H1 (cell line): ENCODE results near the gene TXNRD2. TPM values are rescaled to one million over a fixed set of nuclear protein-coding genes. Genes with fewer than 3 reads are reported as not detected.

Experiments used
- CTCF ChIA-PET: fragments of 300-600 bp; sonication (Branson Sonifier 250); formaldehyde crosslinking; loops from one replicate; lab custom pipeline; 2021; ENCODE audit not compliant: partially characterized antibody; lab: Charles Lee
- POLR2A ChIA-PET: fragments of 300-600 bp; sonication (Branson Sonifier 250); formaldehyde crosslinking; loops from one replicate; lab custom pipeline; 2021; ENCODE audit warnings: inconsistent platforms; ENCODE audit not compliant: partially characterized antibody; lab: Charles Lee
- DNase-seq, 2 experiments: peaks; one replicate each; pipeline versions ENCODE4 v3.0.0 to v3.0.0-alpha.2; 2010 to 2022; ENCODE audit warnings: low spot score in 2 of 2, low read depth in 1 of 2, mixed read lengths in 1 of 2
- FAIRE-seq: peaks from 2 replicates; lab custom pipeline; 2011; peaks lifted over from hg19 to GRCh38; lab: Jason Lieb, UNC
- H2AFZ ChIP-seq: 2 replicates; pipeline ENCODE4 v1.8.1; 2012; ENCODE audit warnings: low read length, inconsistent platforms
- H2AK5ac ChIP-seq: 2 replicates; pipeline ENCODE4 v1.6.1; 2013; ENCODE audit warnings: low read depth, low read length
- H2BK120ac ChIP-seq: replicated peaks from 2 replicates; pipeline ENCODE3; 2013; ENCODE audit warnings: low read depth, low read length, inconsistent platforms
- H2BK12ac ChIP-seq: 2 replicates; pipeline ENCODE4 v1.6.1; 2013; ENCODE audit warnings: low read depth, low read length
- H2BK15ac ChIP-seq: 2 replicates; pipeline ENCODE4 v1.6.1; 2013; ENCODE audit warnings: low read length
- H2BK20ac ChIP-seq: 2 replicates; pipeline ENCODE4 v1.6.1; 2013; ENCODE audit warnings: low read length
- H2BK5ac ChIP-seq: 2 replicates; pipeline ENCODE4 v1.6.1; 2013; ENCODE audit warnings: low read depth, low read length
- H3K14ac ChIP-seq: 2 replicates; pipeline ENCODE4 v1.6.1; 2013; ENCODE audit warnings: inconsistent platforms; ENCODE audit not compliant: insufficient read length
- H3K18ac ChIP-seq: 2 replicates; pipeline ENCODE4 v1.6.1; 2013; ENCODE audit warnings: low read length; ENCODE audit errors: extremely low read depth
- H3K23ac ChIP-seq: 2 replicates; pipeline ENCODE4 v1.6.1; 2013; ENCODE audit warnings: inconsistent platforms; ENCODE audit not compliant: insufficient read length
- H3K23me2 ChIP-seq: 2 replicates; pipeline ENCODE4 v1.6.1; 2013; ENCODE audit warnings: low read depth, low read length
- H3K27ac ChIP-seq: 2 replicates; pipeline ENCODE4 v1.6.1; 2011; ENCODE audit warnings: low read depth, low read length, inconsistent platforms
- H3K27me3 ChIP-seq, 4 experiments: replicated peaks in 1 of 4; 1 replicate in 1 of 4; 2 replicates in 3 of 4; pipeline versions ENCODE4 v1.6.1 to v1.8.1; 2011 to 2013; ENCODE audit warnings: low read length in 3 of 4, mild to moderate bottlenecking in 3 of 4, inconsistent platforms in 2 of 4, mixed read lengths in 2 of 4, moderate library complexity in 1 of 4; ENCODE audit not compliant: control insufficient read depth in 3 of 4, insufficient read depth in 3 of 4; ENCODE audit errors: extremely low read depth in 1 of 4
- H3K36me3 ChIP-seq, 4 experiments: 2 replicates each; pipeline versions ENCODE4 v1.6.1 to v1.8.1; 2011 to 2013; ENCODE audit warnings: mild to moderate bottlenecking in 4 of 4, low read length in 3 of 4, moderate library complexity in 2 of 4, control low read depth in 1 of 4, inconsistent platforms in 1 of 4; ENCODE audit not compliant: insufficient read depth in 4 of 4, control insufficient read depth in 2 of 4
- H3K4ac ChIP-seq: replicated peaks from 2 replicates; pipeline ENCODE3; 2013; ENCODE audit warnings: low read length, low read depth, mixed read lengths, inconsistent platforms; ENCODE audit not compliant: insufficient read length
- H3K4me1 ChIP-seq, 4 experiments: replicated peaks in 1 of 4; 1 replicate in 1 of 4; 2 replicates in 3 of 4; pipeline versions ENCODE4 v1.6.1 to v1.8.1; 2011 to 2013; ENCODE audit warnings: low read length in 3 of 4, inconsistent platforms in 2 of 4, mixed read lengths in 1 of 4; ENCODE audit not compliant: insufficient read depth in 4 of 4, control insufficient read depth in 3 of 4
- H3K4me2 ChIP-seq, 2 experiments: 2 replicates each; pipeline versions ENCODE4 v1.6.1 to v1.8.1; 2011 to 2013; ENCODE audit warnings: low read depth in 2 of 2, low read length in 2 of 2, control low read depth in 1 of 2, inconsistent platforms in 1 of 2, mild to moderate bottlenecking in 1 of 2; ENCODE audit not compliant: insufficient read depth in 1 of 2
- H3K4me3 ChIP-seq, 4 experiments: fragments of 200-600, 300-600 bp in 1 of 4; sonication (generic), shearing (Covaris generic), sonication (Bioruptor Twin) in 1 of 4; 2 replicates each; pipeline versions ENCODE4 v1.5.1 to v1.8.1; 2011 to 2016; ENCODE audit warnings: low read length in 4 of 4, low read depth in 3 of 4, control low read depth in 2 of 4, inconsistent platforms in 2 of 4, mild to moderate bottlenecking in 2 of 4, mixed read lengths in 1 of 4, moderate library complexity in 1 of 4; ENCODE audit not compliant: insufficient read depth in 2 of 4; ENCODE audit errors: extremely low read depth in 1 of 4
- H3K56ac ChIP-seq: replicated peaks from 2 replicates; pipeline ENCODE3; 2013; ENCODE audit warnings: low read depth, mild to moderate bottlenecking, mixed read lengths, low read length, inconsistent platforms; ENCODE audit not compliant: insufficient read length
- H3K79me1 ChIP-seq: 2 replicates; pipeline ENCODE4 v1.6.1; 2013; ENCODE audit warnings: low read depth, low read length, control low read depth
- H3K79me2 ChIP-seq, 2 experiments: 2 replicates each; pipeline versions ENCODE4 v1.6.1 to v1.8.1; 2012 to 2013; ENCODE audit warnings: low read length in 2 of 2, mild to moderate bottlenecking in 2 of 2, inconsistent platforms in 1 of 2; ENCODE audit not compliant: insufficient read depth in 2 of 2, control insufficient read depth in 1 of 2
- H3K9ac ChIP-seq, 4 experiments: replicated peaks in 1 of 4; 1 replicate in 1 of 4; 2 replicates in 3 of 4; pipeline versions ENCODE4 v1.6.1 to v1.8.1; 2011 to 2013; ENCODE audit warnings: low read depth in 3 of 4, low read length in 3 of 4, control low read depth in 2 of 4, mild to moderate bottlenecking in 2 of 4, moderate library complexity in 2 of 4, inconsistent platforms in 1 of 4; ENCODE audit errors: extremely low read depth in 1 of 4
- H3K9me3 ChIP-seq, 2 experiments: 2 replicates each; pipeline versions ENCODE4 v1.6.1 to v1.8.1; 2012 to 2013; ENCODE audit warnings: mild to moderate bottlenecking in 2 of 2, moderate library complexity in 2 of 2, control low read depth in 1 of 2, inconsistent platforms in 1 of 2, low read depth in 1 of 2, low read length in 1 of 2, mixed read lengths in 1 of 2; ENCODE audit not compliant: insufficient read depth in 2 of 2
- H4K20me1 ChIP-seq, 2 experiments: replicated peaks in 1 of 2; 2 replicates each; pipeline versions ENCODE3 to v1.8.1; 2011 to 2013; ENCODE audit warnings: inconsistent platforms in 2 of 2, low read length in 2 of 2, mild to moderate bottlenecking in 1 of 2; ENCODE audit not compliant: insufficient read depth in 2 of 2, control insufficient read depth in 1 of 2
- H4K5ac ChIP-seq: 2 replicates; pipeline ENCODE4 v1.6.1; 2013; ENCODE audit warnings: low read length, low read depth, mixed read lengths, inconsistent platforms; ENCODE audit not compliant: insufficient read length
- H4K8ac ChIP-seq: 2 replicates; pipeline ENCODE4 v1.8.0; 2013; ENCODE audit warnings: mild to moderate bottlenecking, moderate library complexity, low read length, inconsistent platforms; ENCODE audit not compliant: insufficient read depth; ENCODE audit errors: extremely low read depth
- H4K91ac ChIP-seq: replicated peaks from 2 replicates; pipeline ENCODE3; 2013; ENCODE audit warnings: low read length, mixed read lengths, inconsistent platforms; ENCODE audit not compliant: insufficient read length
- BCL11A ChIP-seq, 2 experiments: IDR thresholded peaks; one replicate each; pipeline ENCODE4 v1.6.1; 2011; ENCODE audit warnings: low read depth in 2 of 2, low read length in 2 of 2, mild to moderate bottlenecking in 2 of 2
- EP300 ChIP-seq, 2 experiments: IDR thresholded peaks; 1 replicate in 1 of 2; 2 replicates in 1 of 2; pipeline ENCODE4 v1.6.1; 2011 to 2012; ENCODE audit warnings: low read depth in 2 of 2, low read length in 2 of 2, mild to moderate bottlenecking in 2 of 2, borderline replicate concordance in 1 of 2, inconsistent platforms in 1 of 2, moderate library complexity in 1 of 2
- POLR2AphosphoS5 ChIP-seq: IDR thresholded peaks from 2 replicates; pipeline ENCODE4 v1.6.1; 2011; ENCODE audit warnings: low read depth, low read length
- SAP30 ChIP-seq: fragments of 300-600 bp; sonication (generic); IDR thresholded peaks from 2 replicates; pipeline ENCODE4 v1.7.1; 2012; ENCODE audit warnings: low read length, moderate library complexity, mild to moderate bottlenecking, inconsistent platforms; ENCODE audit not compliant: insufficient read depth, insufficient replicate concordance
- SP4 ChIP-seq: IDR thresholded peaks from 2 replicates; pipeline ENCODE4 v1.6.1; 2012; ENCODE audit warnings: low read length, inconsistent platforms
- USF2 ChIP-seq: IDR thresholded peaks from 2 replicates; pipeline ENCODE4 v1.6.1; 2011; ENCODE audit warnings: low read length, improper control_type of control experiment
- WGBS, 2 experiments: shearing (Covaris generic) in 1 of 2; methylation state at CpG; one replicate each; pipeline versions ENCODE4 v1.1.6 to v1.1.7; 2013 to 2015; ENCODE audit warnings: low lambda C conversion rate in 2 of 2, mixed read lengths in 2 of 2, inconsistent platforms in 1 of 2, low coverage in 1 of 2, missing lambda C conversion rate in 1 of 2; ENCODE audit not compliant: insufficient replicate concordance in 2 of 2, insufficient coverage in 1 of 2, insufficient read length in 1 of 2; ENCODE audit errors: extremely low coverage in 1 of 2, missing lambda C conversion rate in 1 of 2; 5-methylcytosine and 5-hydroxymethylcytosine counted together
- polyA plus RNA-seq, 7 experiments: library from polyadenylated mRNA; depleted of rRNA in 3 of 7; stranded (reverse) in 5 of 7; unstranded in 2 of 7; fragments of >200 nt in 5 of 7; fragments of 200-250 nt in 2 of 7; gene quantifications; 1 replicate in 5 of 7; 2 replicates in 1 of 7; 4 replicates in 1 of 7; pipeline versions ENCODE4 v1.2.1 to v1.2.3, GENCODE V29; 2011 to 2013; ENCODE audit warnings: missing spikeins in 2 of 7, mixed read lengths in 2 of 7
- total RNA-seq: library from RNA; stranded (reverse); fragmentation: NEBNext Ultra II Directional; extraction: Animal tissue kit (Norgen Biotek cat#: 25700); gene quantifications from 2 replicates; pipeline ENCODE4 v1.2.1, GENCODE V29; 2021

The TXNRD2 gene
- total and polyA plus RNA-seq, 2 of the 8 experiments (the other 6 are each of a cell fraction or from before 2014, with no cell fraction given), result 14.8 to 21.9 TPM

GRCh38 chr22:19845054-19845722 is 96.4 kb downstream of the TXNRD2 start:
- Histone ChIP-seq H4K91ac (peak overlapping the region; percentile 26), H3K56ac (no peak overlapping the region), H4K5ac (no peak overlapping the region), H2AFZ (no peak overlapping the region), H2AK5ac (no peak overlapping the region), H3K23me2 (no peaks in the 10 kb centered on the region), H3K27ac (no peak overlapping the region), H3K4me3 (no peak overlapping the region), H3K9ac (no peak overlapping the region), H2BK5ac (peak overlapping the region; percentile 66), H3K18ac (no peak overlapping the region), H2BK15ac (no peak overlapping the region), H2BK20ac (no peak overlapping the region), H3K79me1 (peaks cover 1% of the 10 kb centered on the region), H3K14ac (no peak overlapping the region), H3K4me1 (peaks cover 0 to 3% (median 0%) of the 10 kb centered on the region in 4 experiments; a peak in 4 of 7 replicates), H3K79me2 (no peaks in the 10 kb centered on the region; a peak in 2 of 4 replicates), H2BK12ac (0 out of 2 replicates have a peak overlapping the region, but pooled peaks have one; percentile 3), H3K27me3 (no peaks in the 10 kb centered on the region), H3K36me3 (peaks cover 0 to 3% (median 1%) of the 10 kb centered on the region in 4 experiments; a peak in 2 of 8 replicates), H3K23ac (no peak overlapping the region), H3K4me2 (no peak overlapping the region), H4K20me1 (peaks cover 12 to 39% of the 10 kb centered on the region in 2 experiments), H4K8ac (no peak overlapping the region), H3K4ac (no peak overlapping the region), H3K9me3 (no peaks in the 10 kb centered on the region)
- 76% methylated on average over 8 of the region's 8 CpGs; no CpG with 5 or more reads in 1 of the 2 experiments for WGBS, 2 experiments
- FAIRE-seq (no peak), DNase-seq (no peak)
- TF ChIP-seq EP300 (IDR thresholded peaks at IDR 0.05; ENCODE audit: borderline replicate concordance in 1 of 2, low read depth in 2 of 2, low read length in 2 of 2) (no peak), USF2 (no peak), SAP30 (no peak), POLR2AphosphoS5 (no peak), SP4 (no peak), BCL11A (IDR thresholded peaks at IDR 0.05; ENCODE audit: low read depth in 2 of 2, low read length in 2 of 2) (no peak)
- TF ChIP-seq, all 59 proteins: peak for 0
- H2BK120ac ChIP-seq, result no peak overlapping the region
- POLR2A ChIA-PET, result interaction anchor here (0.9 to 1.6 kb wide), 3 partner anchors 9 to 66 kb away, joined by 3 to 10 read pairs (median 4); partner anchors contain the start of genes GNB1L and RTL10
- CTCF ChIA-PET, result no interaction called here
